Measurements from ENCODE around the gene NPPA.

GRCh38 chr1:11800756-11801433 lies 46.7 kb downstream of the NPPA start:
- TF ChIP-seq CTCF (IDR thresholded peaks at IDR 0.05) (no peak), EZH2phosphoT487 (IDR thresholded peaks at IDR 0.05) (no peak), EZH2 (IDR thresholded peaks at IDR 0.05) (no peak)
